ENCODE data around the gene MTMR12. TPM values are rescaled to one million over a fixed set of nuclear protein-coding genes. Genes with fewer than 3 reads are reported as not detected.

Gene MTMR12
- total and polyA plus RNA-seq, 2 donors (not counting 1 experiment from before 2014, with no cell fraction given), result 18.5 to 18.6 TPM

DNA sequence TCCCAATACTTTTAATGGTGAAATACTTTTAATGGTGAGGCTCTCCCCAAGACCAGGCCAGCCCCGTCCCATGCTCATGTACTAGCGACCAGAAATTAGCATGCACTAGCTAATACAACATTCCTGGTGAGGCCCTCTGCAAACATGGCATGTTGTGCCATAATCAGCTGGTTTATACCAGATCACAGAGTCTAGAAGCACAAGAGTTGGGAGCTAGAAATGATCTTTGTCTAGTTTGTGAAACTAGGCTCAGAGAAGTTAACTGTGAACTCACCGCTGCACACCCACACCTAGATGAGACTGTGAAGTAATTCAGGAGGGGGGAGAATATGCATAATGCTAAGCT lies 37.4 kb downstream of the MTMR12 start:
- Histone ChIP-seq H3K27ac (ENCODE audit: insufficient read depth, low read length) (peak overlapping the region; percentile 21), H3K4me1 (ENCODE audit: control insufficient read depth, extremely low read depth, insufficient read depth, low read length) (peaks cover 13% of the 10 kb centered on the region), H3K27me3 (ENCODE audit: control insufficient read depth, insufficient read depth, low read length) (no peaks in the 10 kb centered on the region), H2AFZ (ENCODE audit: low read length) (no peak overlapping the region), H3K9me3 (ENCODE audit: control insufficient read depth, insufficient read depth, low read depth, low read length) (no peaks in the 10 kb centered on the region), H3K79me2 (ENCODE audit: control insufficient read depth, insufficient read depth, low read length) (no peaks in the 10 kb centered on the region), H3K4me3 (replicated peaks in 1 of 4; ENCODE audit: control extremely low read depth in 1 of 4, insufficient read depth in 1 of 4, low read depth in 3 of 4, low read length in 4 of 4) (no peak overlapping the region), H3K36me3 (ENCODE audit: control insufficient read depth, insufficient read depth, low read length) (peaks cover 5% of the 10 kb centered on the region), H3K4me2 (ENCODE audit: extremely low read depth, insufficient read depth, low read length) (no peak overlapping the region), H3K9ac (ENCODE audit: insufficient read depth, low read length) (no peak overlapping the region), H4K20me1 (ENCODE audit: control insufficient read depth, extremely low read depth, insufficient read depth, low read length) (no peaks in the 10 kb centered on the region)
- TF ChIP-seq, protein P1, sequence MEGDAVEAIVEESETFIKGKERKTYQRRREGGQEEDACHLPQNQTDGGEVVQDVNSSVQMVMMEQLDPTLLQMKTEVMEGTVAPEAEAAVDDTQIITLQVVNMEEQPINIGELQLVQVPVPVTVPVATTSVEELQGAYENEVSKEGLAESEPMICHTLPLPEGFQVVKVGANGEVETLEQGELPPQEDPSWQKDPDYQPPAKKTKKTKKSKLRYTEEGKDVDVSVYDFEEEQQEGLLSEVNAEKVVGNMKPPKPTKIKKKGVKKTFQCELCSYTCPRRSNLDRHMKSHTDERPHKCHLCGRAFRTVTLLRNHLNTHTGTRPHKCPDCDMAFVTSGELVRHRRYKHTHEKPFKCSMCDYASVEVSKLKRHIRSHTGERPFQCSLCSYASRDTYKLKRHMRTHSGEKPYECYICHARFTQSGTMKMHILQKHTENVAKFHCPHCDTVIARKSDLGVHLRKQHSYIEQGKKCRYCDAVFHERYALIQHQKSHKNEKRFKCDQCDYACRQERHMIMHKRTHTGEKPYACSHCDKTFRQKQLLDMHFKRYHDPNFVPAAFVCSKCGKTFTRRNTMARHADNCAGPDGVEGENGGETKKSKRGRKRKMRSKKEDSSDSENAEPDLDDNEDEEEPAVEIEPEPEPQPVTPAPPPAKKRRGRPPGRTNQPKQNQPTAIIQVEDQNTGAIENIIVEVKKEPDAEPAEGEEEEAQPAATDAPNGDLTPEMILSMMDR (conservative IDR thresholded peaks at IDR 0.05 in 1 of 2, IDR thresholded peaks at IDR 0.05 in 1 of 2; ENCODE audit: low read depth in 1 of 2, low read length in 2 of 2), result no peak
- TF ChIP-seq EZH2 (IDR thresholded peaks at IDR 0.05; ENCODE audit: low read length, missing control alignments), result no peak
- DNase-seq (ENCODE audit: low read depth in 2 of 2), result no peak

DNA sequence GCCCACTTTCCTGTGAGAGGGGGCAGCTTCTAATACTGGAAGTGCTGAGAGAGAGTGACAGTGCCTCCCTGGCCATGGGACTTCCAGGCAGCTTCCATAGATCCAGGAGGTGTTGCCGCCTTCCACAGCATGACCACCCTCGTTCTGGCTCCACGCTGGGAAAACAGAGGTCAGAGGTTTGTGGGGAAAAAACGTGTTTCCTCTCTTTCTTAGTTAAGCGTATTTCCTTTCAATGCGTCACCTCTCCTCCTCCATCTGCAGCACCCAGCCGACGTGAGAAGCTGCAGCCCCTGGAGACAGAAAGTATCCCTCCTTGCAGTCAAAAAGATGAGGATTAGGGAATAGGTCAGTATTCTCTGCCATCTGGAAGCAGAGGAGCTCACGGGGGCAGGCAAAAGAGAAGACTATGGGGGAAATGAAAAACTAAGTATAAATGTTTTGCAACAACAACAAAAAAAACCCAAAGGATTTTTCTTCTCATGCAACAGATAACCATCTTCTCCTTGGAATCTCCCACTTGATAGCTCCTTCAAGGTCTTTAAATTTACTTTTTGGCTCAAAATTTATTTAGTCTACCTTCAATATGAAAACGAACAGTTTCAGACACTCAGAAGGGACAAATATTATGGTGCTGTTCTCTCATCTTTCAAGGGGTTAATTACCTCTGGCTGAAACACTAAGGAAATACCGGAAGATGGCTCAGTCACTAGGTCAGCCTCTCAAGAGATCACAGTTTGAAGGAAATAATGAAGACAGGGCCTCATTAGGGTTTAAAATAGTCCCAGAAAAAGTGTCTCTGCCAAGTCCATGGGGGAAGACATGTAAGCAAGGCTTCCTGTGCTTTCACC lies 38.0 kb downstream of the MTMR12 start:
- DNase-seq (ENCODE audit: low read depth in 2 of 2), result peak in 1 of 2 donors; percentile 54
- Histone ChIP-seq H3K4me3 (replicated peaks in 1 of 4; ENCODE audit: control extremely low read depth in 1 of 4, insufficient read depth in 1 of 4, low read depth in 3 of 4, low read length in 4 of 4) (no peak overlapping the region), H3K4me2 (ENCODE audit: extremely low read depth, insufficient read depth, low read length) (no peak overlapping the region), H3K9me3 (ENCODE audit: control insufficient read depth, insufficient read depth, low read depth, low read length) (no peaks in the 10 kb centered on the region), H3K9ac (ENCODE audit: insufficient read depth, low read length) (no peak overlapping the region), H3K27me3 (ENCODE audit: control insufficient read depth, insufficient read depth, low read length) (no peaks in the 10 kb centered on the region), H3K36me3 (ENCODE audit: control insufficient read depth, insufficient read depth, low read length) (peaks cover 5% of the 10 kb centered on the region), H3K79me2 (ENCODE audit: control insufficient read depth, insufficient read depth, low read length) (no peaks in the 10 kb centered on the region), H3K27ac (ENCODE audit: insufficient read depth, low read length) (peak overlapping the region; percentile 21), H4K20me1 (ENCODE audit: control insufficient read depth, extremely low read depth, insufficient read depth, low read length) (no peaks in the 10 kb centered on the region), H2AFZ (ENCODE audit: low read length) (no peak overlapping the region), H3K4me1 (ENCODE audit: control insufficient read depth, extremely low read depth, insufficient read depth, low read length) (peaks cover 13% of the 10 kb centered on the region)
- TF ChIP-seq, protein P1 (conservative IDR thresholded peaks at IDR 0.05 in 1 of 2, IDR thresholded peaks at IDR 0.05 in 1 of 2; ENCODE audit: low read depth in 1 of 2, low read length in 2 of 2), result no peak
- no peak for TF ChIP-seq EZH2 (IDR thresholded peaks at IDR 0.05; ENCODE audit: low read length, missing control alignments)

DNA sequence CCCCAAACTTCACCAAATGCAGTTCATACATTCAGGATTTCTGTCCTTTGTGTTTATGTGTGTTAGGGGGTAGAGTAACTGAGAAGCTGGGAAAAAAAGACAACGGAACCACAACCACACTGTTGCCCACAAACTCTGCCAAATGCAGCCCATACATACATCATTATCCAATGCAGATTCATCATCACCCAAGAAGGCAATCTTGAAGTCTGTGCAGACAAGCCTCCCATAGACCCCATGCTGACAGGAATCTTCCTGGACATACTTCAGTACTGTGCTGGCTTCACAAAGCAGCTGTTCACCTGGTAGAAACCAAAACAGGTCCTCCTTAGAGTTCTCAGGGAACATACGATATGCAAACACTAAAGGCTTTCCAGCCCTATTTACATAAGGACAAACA lies 38.9 kb downstream of the MTMR12 start:
- no peak for DNase-seq (ENCODE audit: low read depth in 2 of 2)
- Histone ChIP-seq H3K79me2 (ENCODE audit: control insufficient read depth, insufficient read depth, low read length) (no peaks in the 10 kb centered on the region), H3K36me3 (ENCODE audit: control insufficient read depth, insufficient read depth, low read length) (peaks cover 5% of the 10 kb centered on the region), H3K27me3 (ENCODE audit: control insufficient read depth, insufficient read depth, low read length) (no peaks in the 10 kb centered on the region), H4K20me1 (ENCODE audit: control insufficient read depth, extremely low read depth, insufficient read depth, low read length) (no peaks in the 10 kb centered on the region), H3K4me1 (ENCODE audit: control insufficient read depth, extremely low read depth, insufficient read depth, low read length) (peaks cover 13% of the 10 kb centered on the region), H3K9me3 (ENCODE audit: control insufficient read depth, insufficient read depth, low read depth, low read length) (no peaks in the 10 kb centered on the region), H2AFZ (ENCODE audit: low read length) (no peak overlapping the region), H3K9ac (ENCODE audit: insufficient read depth, low read length) (no peak overlapping the region), H3K4me3 (replicated peaks in 1 of 4; ENCODE audit: control extremely low read depth in 1 of 4, insufficient read depth in 1 of 4, low read depth in 3 of 4, low read length in 4 of 4) (no peak overlapping the region), H3K4me2 (ENCODE audit: extremely low read depth, insufficient read depth, low read length) (no peak overlapping the region), H3K27ac (ENCODE audit: insufficient read depth, low read length) (no peak overlapping the region)
- TF ChIP-seq, protein P1 (conservative IDR thresholded peaks at IDR 0.05 in 1 of 2, IDR thresholded peaks at IDR 0.05 in 1 of 2; ENCODE audit: low read depth in 1 of 2, low read length in 2 of 2), result no peak
- no peak for TF ChIP-seq EZH2 (IDR thresholded peaks at IDR 0.05; ENCODE audit: low read length, missing control alignments)

Measured in fibroblast of lung (primary cell).